Endothelial cell of umbilical vein (primary cell): ENCODE data around the gene PEX3. TPM values are rescaled to one million over a fixed set of nuclear protein-coding genes. Genes with fewer than 3 reads are reported as not detected.

Source experiments
- BruUV-seq: library from RNA; stranded (reverse); fragments of 400-500 nt; replicated peaks from 2 replicates; lab custom pipeline; 2021; lab: Mats Ljungman, UMichigan
- CTCF ChIA-PET: fragments of 300-600, 350-600 bp; sonication (Branson Sonifier 250); formaldehyde crosslinking; loops from one replicate; lab custom pipeline; 2021; ENCODE audit warnings: antibody characterized with exemption, inconsistent platforms; lab: Charles Lee
- POLR2A ChIA-PET: fragments of 300-600, 350-600 bp; sonication (Branson Sonifier 250); formaldehyde crosslinking; loops from one replicate; lab custom pipeline; 2021; ENCODE audit warnings: antibody characterized with exemption, inconsistent platforms; lab: Charles Lee
- DNase-seq: peaks from one replicate; pipeline ENCODE4 v3.0.0-alpha.2; 2011; ENCODE audit warnings: low read depth, low spot score
- FAIRE-seq: peaks from 2 replicates; lab custom pipeline; 2011; peaks lifted over from hg19 to GRCh38; lab: Jason Lieb, UNC
- H2AFZ ChIP-seq: 2 replicates; pipeline ENCODE4 v1.6.0; 2012; ENCODE audit warnings: low read depth, low read length, control low read depth, inconsistent platforms
- H3K27ac ChIP-seq: 2 replicates; pipeline ENCODE4 v1.5.1; 2011; ENCODE audit warnings: low read depth, mild to moderate bottlenecking, control low read depth, low read length, moderate library complexity; ENCODE audit not compliant: insufficient read depth
- H3K27me3 ChIP-seq, 2 experiments: 2 replicates each; pipeline versions ENCODE4 v1.6.0 to v1.6.1; 2011; ENCODE audit warnings: low read length in 2 of 2, mixed read lengths in 1 of 2; ENCODE audit not compliant: control insufficient read depth in 2 of 2, insufficient read depth in 2 of 2
- H3K36me3 ChIP-seq, 2 experiments: 2 replicates in 1 of 2; 3 replicates in 1 of 2; pipeline ENCODE4 v1.5.1; 2011; ENCODE audit warnings: low read length in 2 of 2, mild to moderate bottlenecking in 1 of 2, moderate library complexity in 1 of 2; ENCODE audit not compliant: control insufficient read depth in 2 of 2, insufficient read depth in 2 of 2; ENCODE audit errors: extremely low read depth in 1 of 2
- H3K4me1 ChIP-seq: 3 replicates; pipeline ENCODE4 v1.5.1; 2011; ENCODE audit warnings: mild to moderate bottlenecking, low read length; ENCODE audit not compliant: control insufficient read depth, insufficient read depth; ENCODE audit errors: extremely low read depth
- H3K4me2 ChIP-seq: 2 replicates; pipeline ENCODE4 v1.6.1; 2011; ENCODE audit warnings: low read length, control low read depth, mixed read lengths; ENCODE audit not compliant: insufficient read depth
- H3K4me3 ChIP-seq, 3 experiments: fragments of 200-600 bp in 1 of 3; sonication (generic), shearing (Covaris generic) in 1 of 3; replicated peaks in 1 of 3; 2 replicates each; pipeline ENCODE4 v1.5.1; 2011 to 2016; ENCODE audit warnings: control low read depth in 3 of 3, low read length in 3 of 3, mild to moderate bottlenecking in 2 of 3, inconsistent platforms in 1 of 3, low read depth in 1 of 3, moderate library complexity in 1 of 3; ENCODE audit not compliant: insufficient read depth in 1 of 3
- H3K79me2 ChIP-seq: 2 replicates; pipeline ENCODE4 v1.6.0; 2012; ENCODE audit warnings: low read length, inconsistent platforms; ENCODE audit not compliant: control insufficient read depth, insufficient read depth
- H3K9ac ChIP-seq: replicated peaks from 2 replicates; pipeline ENCODE3; 2011; ENCODE audit warnings: low read length, control low read depth; ENCODE audit not compliant: insufficient read depth; ENCODE audit errors: extremely low read depth
- H3K9me1 ChIP-seq: replicated peaks from 3 replicates; pipeline ENCODE4 v1.6.0; 2011; ENCODE audit warnings: mild to moderate bottlenecking, low read length; ENCODE audit not compliant: control insufficient read depth, insufficient read depth; ENCODE audit errors: extremely low read depth
- H3K9me3 ChIP-seq: replicated peaks from 2 replicates; pipeline ENCODE4 v1.5.1; 2012; ENCODE audit warnings: low read length, inconsistent platforms; ENCODE audit not compliant: control insufficient read depth, insufficient read depth
- H4K20me1 ChIP-seq: replicated peaks from 2 replicates; pipeline ENCODE3; 2011; ENCODE audit warnings: mild to moderate bottlenecking, low read length; ENCODE audit not compliant: control insufficient read depth, insufficient read depth; ENCODE audit errors: extremely low read depth
- CTCF ChIP-seq, 2 donors: IDR thresholded peaks; 1 replicate in 1 of 2; 2 replicates in 1 of 2; pipeline ENCODE4 v1.5.1; 2011; ENCODE audit warnings: low read length in 2 of 2, mild to moderate bottlenecking in 2 of 2, moderate library complexity in 2 of 2, control low read depth in 1 of 2, inconsistent platforms in 1 of 2, low read depth in 1 of 2; ENCODE audit not compliant: insufficient read depth in 1 of 2; ENCODE audit errors: extremely low read depth in 1 of 2
- EZH2 ChIP-seq: IDR thresholded peaks from 2 replicates; pipeline ENCODE4 v1.6.1; 2012; ENCODE audit warnings: borderline replicate concordance, low read depth, mild to moderate bottlenecking, moderate library complexity, low read length, inconsistent platforms; ENCODE audit not compliant: severe bottlenecking
- FOS ChIP-seq: IDR thresholded peaks from 2 replicates; pipeline ENCODE4 v1.6.1; 2011; ENCODE audit warnings: mild to moderate bottlenecking, low read length, moderate library complexity, borderline replicate concordance; ENCODE audit not compliant: insufficient read depth
- GATA2 ChIP-seq: IDR thresholded peaks from 2 replicates; pipeline ENCODE4 v1.7.0; 2011; ENCODE audit warnings: low read depth, mild to moderate bottlenecking, moderate library complexity, mixed read lengths, low read length; ENCODE audit not compliant: insufficient read length, insufficient read depth
- JUN ChIP-seq: IDR thresholded peaks from 2 replicates; pipeline ENCODE4 v1.6.1; 2011; ENCODE audit warnings: borderline replicate concordance, low read depth; ENCODE audit not compliant: insufficient read length, insufficient read depth
- MYC ChIP-seq: IDR thresholded peaks from one replicate; pipeline ENCODE4 v1.6.1; 2011; ENCODE audit warnings: mild to moderate bottlenecking, low read depth, low read length
- POLR2A ChIP-seq: IDR thresholded peaks from 2 replicates; pipeline ENCODE4 v1.6.1; 2012; ENCODE audit warnings: low read depth, mild to moderate bottlenecking, control low read depth, low read length
- POLR2AphosphoS5 ChIP-seq: IDR thresholded peaks from 2 replicates; pipeline ENCODE4 v1.6.1; 2012; ENCODE audit warnings: low read depth, mild to moderate bottlenecking, control low read depth, low read length, moderate library complexity; ENCODE audit not compliant: insufficient read depth
- dilution Hi-C: fragments of 300-500 bp; cut with MboI; formaldehyde crosslinking; loops from one replicate; pipeline ENCODE4 v1.15.0; 2019; ENCODE audit warnings: low sequenced_read_pairs; ENCODE audit not compliant: extremely low pct_ligation_motif_present
- intact Hi-C: fragments of 100-400 bp; cut with micrococcal nuclease; formaldehyde crosslinking; loops from one replicate; pipeline ENCODE4 v1.10.0; 2022
- polyA plus RNA-seq, 4 experiments: library from polyadenylated mRNA; depleted of rRNA in 3 of 4; stranded (reverse) in 3 of 4; unstranded in 1 of 4; fragments of >200 nt; gene quantifications; 2 replicates each; pipeline versions ENCODE4 v1.2.1 to v1.2.3, GENCODE V29; 2011 to 2012; ENCODE audit warnings: missing spikeins in 1 of 4
- total RNA-seq: library from RNA; stranded (reverse); gene quantifications from 2 replicates; pipeline ENCODE4 v1.2.3, GENCODE V29; 2021
- TF ChIP-seq, protein P1 (sequence below): IDR thresholded peaks from 2 replicates; pipeline ENCODE4 v1.6.1; 2011; ENCODE audit not compliant: insufficient read depth, insufficient read length

Gene PEX3
- total and polyA plus RNA-seq, 2 donors (not counting 3 experiments of a cell fraction or from before 2014, with no cell fraction given): 8.7 to 21.7 TPM

GRCh38 chr6:143486752-143487151, 36.1 kb downstream of the PEX3 start:
- CTCF ChIA-PET: interaction anchor here (0.7 to 1.0 kb wide), 2 partner anchors 10 to 26 kb away, joined by 3 read pairs; no protein-coding TSS in a partner anchor
- POLR2A ChIA-PET: no interaction called here
- BruUV-seq: no TSS peak

DNA sequence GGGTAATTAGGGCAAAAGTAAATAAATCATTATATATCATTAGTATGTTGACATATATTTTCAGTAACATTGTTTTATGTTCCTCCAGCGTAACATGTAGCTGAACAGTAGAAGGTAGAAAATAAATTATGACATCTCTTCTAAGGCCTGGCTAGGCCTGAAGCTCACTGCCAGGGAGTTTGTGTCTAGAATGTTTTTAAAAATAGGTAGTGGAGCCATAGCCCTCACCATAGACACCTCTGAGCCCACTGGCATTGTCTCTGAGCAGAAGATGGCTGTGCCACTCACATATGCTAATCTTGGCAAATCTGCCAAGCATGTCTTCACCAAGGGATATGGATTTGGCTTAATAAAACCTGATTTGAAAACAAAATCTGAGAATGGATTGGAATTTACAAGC, 39.6 kb downstream of the PEX3 start:
- H3K36me3 ChIP-seq: peaks cover 2 to 7% of the 10 kb centered on the region in 2 experiments
- no peak overlapping the region for H3K9ac ChIP-seq
- H4K20me1 ChIP-seq: no peaks in the 10 kb centered on the region
- no peaks in the 10 kb centered on the region for H3K9me1 ChIP-seq
- H3K27me3 ChIP-seq: no peaks in the 10 kb centered on the region
- dilution Hi-C loops: no loop called here
- H3K27ac ChIP-seq: no peak overlapping the region
- H3K4me3 ChIP-seq: no peak overlapping the region
- no peak for TF ChIP-seq POLR2AphosphoS5
- TF ChIP-seq MYC: no peak
- no peak for TF ChIP-seq FOS
- TF ChIP-seq CTCF (IDR thresholded peaks at IDR 0.05; ENCODE audit: extremely low read depth in 1 of 2, insufficient read depth in 1 of 2, low read depth in 1 of 2, low read length in 2 of 2): no peak
- TF ChIP-seq JUN: no peak
- no peak for TF ChIP-seq EZH2
- no peak for TF ChIP-seq POLR2A
- TF ChIP-seq, protein P1, sequence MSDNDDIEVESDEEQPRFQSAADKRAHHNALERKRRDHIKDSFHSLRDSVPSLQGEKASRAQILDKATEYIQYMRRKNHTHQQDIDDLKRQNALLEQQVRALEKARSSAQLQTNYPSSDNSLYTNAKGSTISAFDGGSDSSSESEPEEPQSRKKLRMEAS: no peak
- TF ChIP-seq GATA2: no peak
- CTCF ChIA-PET: interaction anchor here (1.8 kb wide), 1 partner anchor 9 kb away, joined by 5 read pairs; no protein-coding TSS in a partner anchor
- intact Hi-C loops: no loop called here
- H2AFZ ChIP-seq: no peak overlapping the region
- H3K4me1 ChIP-seq: no peaks in the 10 kb centered on the region
- no TSS peak for BruUV-seq
- POLR2A ChIA-PET: no interaction called here
- H3K4me2 ChIP-seq: no peak overlapping the region
- H3K9me3 ChIP-seq: no peaks in the 10 kb centered on the region
- FAIRE-seq: no peak
- DNase-seq: no peak
- no peaks in the 10 kb centered on the region for H3K79me2 ChIP-seq

More at GRCh38 chr6:143486752-143487151, 36.1 kb downstream of the PEX3 start:
- Histone ChIP-seq H3K4me2 (no peak overlapping the region), H3K9me3 (no peaks in the 10 kb centered on the region), H4K20me1 (no peaks in the 10 kb centered on the region), H3K27ac (no peak overlapping the region), H3K9me1 (no peaks in the 10 kb centered on the region), H3K4me1 (no peaks in the 10 kb centered on the region), H3K9ac (no peak overlapping the region), H3K27me3 (no peaks in the 10 kb centered on the region), H3K36me3 (peaks cover 0 to 2% of the 10 kb centered on the region in 2 experiments), H3K79me2 (no peaks in the 10 kb centered on the region), H3K4me3 (no peak overlapping the region), H2AFZ (no peak overlapping the region)
- no peak for DNase-seq
- no peak for TF ChIP-seq FOS
- no peak for TF ChIP-seq MYC
- no peak for TF ChIP-seq POLR2A
- TF ChIP-seq JUN: no peak
- FAIRE-seq: no peak
- dilution Hi-C loops: no loop called here
- intact Hi-C loops: no loop called here
